T1000 (cell line): ENCODE measurements around the gene FTO.
"Not testable (repeated sequence)": the region's sequence is repeated elsewhere in the genome, so short reads cannot be mapped to it uniquely, and the experiment has no call there.

Experiments
- DNase-seq: peaks from one replicate; lab custom pipeline; 2025; ENCODE audit warnings: mixed read lengths; lab: John Stamatoyannopoulos, UW

FTO gene

GRCh38 chr16:53703590-53704444 lies at the start of gene FTO, which contains the start of gene RPGRIP1L:
TSS of gene FTO (plus strand) at chr16:53704156.
TSS of gene RPGRIP1L (minus strand) at chr16:53703859. CDS start at chr16:53700723, 3,136 bp downstream.
- DNase-seq = peak; percentile 96

- DNase-seq = no peak
Measured at GRCh38 chr16:53654946-53655345, 49.0 kb upstream of the FTO start.

DNA sequence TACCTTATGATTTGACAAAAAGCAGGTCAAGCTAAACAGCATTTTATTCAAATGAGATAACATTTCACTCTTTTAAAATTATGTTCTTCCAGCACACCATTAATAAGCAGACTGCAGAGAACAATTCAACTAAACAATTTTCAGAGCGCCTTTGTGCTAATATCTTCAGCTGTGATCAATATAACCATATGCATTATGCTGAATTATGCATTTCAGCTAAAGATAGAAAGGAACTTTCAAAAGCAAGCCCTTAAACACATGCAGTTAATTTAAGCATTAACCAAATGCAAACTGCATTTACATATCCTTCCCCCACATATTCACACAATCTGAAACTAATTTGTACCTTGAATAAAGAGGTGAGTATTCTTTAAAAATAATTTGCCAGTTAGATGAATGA lies 41.9 kb upstream of the FTO start:
- DNase-seq = no peak

GRCh38 chr16:53664724-53665345 lies 39.1 kb upstream of the FTO start:
- no peak for DNase-seq

DNA sequence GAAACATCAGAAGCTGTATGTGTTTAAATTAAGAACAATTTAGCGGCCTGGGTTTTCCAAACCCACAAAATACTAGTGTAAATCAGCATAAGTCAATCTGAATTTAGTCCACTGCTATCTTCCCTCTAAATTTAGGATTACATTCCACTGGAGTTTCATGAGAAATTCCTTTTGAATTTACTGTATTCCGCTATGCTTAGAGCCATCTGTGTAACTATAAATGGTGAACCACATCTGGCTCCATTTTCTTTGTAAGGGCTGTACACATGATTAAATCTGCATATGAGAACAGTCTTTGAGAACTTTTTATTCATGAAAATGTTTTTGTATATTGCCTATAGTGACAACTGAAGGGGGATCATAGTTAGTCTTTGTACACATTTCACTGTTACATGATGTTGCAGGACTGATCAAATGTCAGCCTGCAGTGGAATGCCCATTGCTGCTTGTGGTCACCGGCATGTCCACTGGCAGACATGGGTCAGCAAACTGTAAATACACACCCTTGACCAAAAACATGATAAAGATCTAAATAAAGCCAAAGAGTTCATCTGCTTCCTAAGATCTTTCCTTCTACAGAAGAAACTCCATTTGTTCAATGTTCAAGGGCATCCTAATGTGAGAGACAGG lies 37.1 kb upstream of the FTO start:
- no peak for DNase-seq

GRCh38 chr16:53668869-53669268 lies 35.1 kb upstream of the FTO start:
- DNase-seq = no peak

DNA sequence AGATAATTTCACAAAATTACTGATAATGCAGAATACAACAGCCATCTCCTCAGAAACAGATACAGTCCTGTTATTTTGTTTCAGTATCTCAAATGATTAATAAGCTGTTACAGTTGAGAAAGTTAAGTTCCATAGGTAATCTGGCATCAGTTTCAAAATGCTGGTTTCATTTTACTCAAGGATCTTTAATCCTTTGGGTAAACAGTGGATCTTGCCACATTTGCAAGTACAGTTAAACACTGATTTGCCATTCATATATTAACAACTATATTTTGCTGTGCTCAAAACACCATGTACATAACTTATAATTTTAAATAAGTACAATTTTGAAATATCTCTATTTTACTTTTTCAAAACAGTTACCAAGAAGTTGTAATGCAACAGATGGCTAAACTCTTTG lies 31.5 kb upstream of the FTO start:
- DNase-seq = no peak

DNA sequence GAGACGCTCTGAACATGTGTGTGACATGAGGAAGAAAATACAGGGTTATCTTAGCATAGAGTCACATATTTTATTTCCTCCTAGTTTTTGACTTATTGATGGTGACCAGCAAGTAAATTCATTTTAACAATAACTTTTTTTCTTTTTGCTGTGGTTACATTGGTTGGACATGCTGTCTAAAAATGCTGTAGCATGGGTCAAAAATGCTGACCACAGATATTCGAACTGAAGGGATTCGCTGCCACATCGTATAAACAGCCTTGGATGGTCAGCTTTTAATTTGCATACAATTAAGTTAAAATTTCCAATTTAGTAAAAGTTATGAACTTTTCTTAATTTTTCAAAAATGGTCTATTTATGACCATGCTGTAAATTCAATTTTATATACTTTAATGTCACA lies 30.8 kb upstream of the FTO start:
- no peak for DNase-seq

GRCh38 chr16:53678155-53678554 lies 25.8 kb upstream of the FTO start:
- DNase-seq = no peak

DNA sequence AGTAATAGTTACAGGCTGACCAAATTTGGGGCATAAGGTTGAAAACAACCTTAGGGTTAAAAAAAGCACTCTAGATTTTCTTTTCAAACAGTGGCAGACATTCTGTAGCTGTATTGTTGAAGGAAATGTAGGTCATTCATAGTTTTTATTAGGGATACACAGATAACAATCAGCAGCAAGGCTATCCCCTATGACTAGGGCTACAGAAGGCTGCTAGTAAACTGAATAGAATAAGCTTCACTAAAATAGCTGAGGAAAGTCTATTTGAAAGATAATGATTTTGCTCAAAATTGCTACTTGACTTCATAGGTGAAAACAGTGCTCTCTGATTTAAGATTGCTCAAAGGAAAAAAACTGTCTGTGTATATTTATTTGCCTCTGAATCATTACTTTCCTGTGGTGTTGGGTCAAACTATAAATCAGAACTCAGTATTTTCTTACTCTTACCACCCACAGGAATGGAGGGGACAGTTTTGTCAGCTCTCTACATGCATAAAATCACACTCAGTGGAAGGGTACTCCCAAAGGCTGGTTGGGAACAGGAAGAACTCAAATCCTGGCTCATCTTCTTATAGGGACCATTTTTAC lies 25.1 kb upstream of the FTO start:
- DNase-seq = no peak

GRCh38 chr16:53680756-53681155 lies 23.2 kb upstream of the FTO start:
- DNase-seq = no peak

GRCh38 chr16:53681354-53681753 lies 22.6 kb upstream of the FTO start:
- DNase-seq = no peak

DNA sequence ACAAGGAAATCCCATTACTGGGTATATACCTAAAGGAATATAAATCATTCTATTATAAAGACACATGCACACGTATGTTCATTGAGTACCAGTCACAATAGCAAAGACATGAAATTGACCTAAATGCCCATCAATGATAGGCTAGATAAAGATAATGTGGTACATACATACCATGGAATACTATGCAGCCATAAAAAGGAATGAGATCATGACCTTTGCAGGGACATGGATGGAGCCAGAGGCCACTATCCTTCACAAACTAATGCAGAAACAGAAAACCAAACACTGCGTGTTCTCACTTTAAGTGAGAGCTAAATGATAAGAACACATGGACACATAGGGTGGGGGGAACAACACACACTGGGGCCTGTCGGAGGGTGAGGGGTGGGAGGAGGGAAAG lies 18.6 kb upstream of the FTO start:
- DNase-seq = not testable (repeated sequence)

DNA sequence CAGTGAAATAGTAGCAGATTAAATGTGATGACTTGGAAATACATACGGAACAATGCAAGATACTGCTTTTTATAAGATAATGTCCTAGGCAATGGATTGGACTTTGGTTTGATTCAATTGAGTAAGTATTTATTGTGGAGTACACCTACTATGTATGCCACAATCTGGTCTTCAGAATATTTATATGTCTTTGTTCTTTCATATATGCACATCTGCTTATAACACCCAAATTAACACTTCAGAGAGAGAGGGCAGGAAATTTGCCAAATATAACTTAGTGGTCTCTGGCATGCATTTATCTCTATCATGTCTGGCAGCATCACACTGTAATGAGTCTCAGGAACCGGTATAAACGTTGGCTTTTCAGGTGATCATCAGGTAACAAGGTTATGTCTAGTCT lies 17.2 kb upstream of the FTO start:
- no peak for DNase-seq

GRCh38 chr16:53689636-53690035 lies 14.3 kb upstream of the FTO start:
- DNase-seq = no peak

DNA sequence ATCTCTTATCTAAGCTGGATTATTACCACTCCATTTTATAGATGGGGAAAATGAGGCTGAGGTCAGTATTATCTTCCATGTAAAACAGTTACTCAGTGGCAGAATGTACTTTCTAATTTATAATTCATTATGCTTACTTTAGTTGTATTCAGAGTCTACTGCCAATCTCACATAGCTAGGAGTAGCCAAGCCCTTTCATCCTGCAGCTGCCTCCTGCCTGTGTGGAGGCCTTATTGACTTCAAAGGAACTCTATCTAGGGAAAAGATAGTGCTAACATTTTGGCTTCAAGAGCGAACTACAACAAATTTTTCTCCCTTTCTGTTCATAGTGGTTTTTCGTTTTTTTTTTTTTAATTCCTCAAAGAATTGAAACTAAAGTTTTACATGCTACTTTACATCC lies 13.2 kb upstream of the FTO start:
- no peak for DNase-seq

GRCh38 chr16:53692146-53692545 lies 11.8 kb upstream of the FTO start:
- no peak for DNase-seq

DNA sequence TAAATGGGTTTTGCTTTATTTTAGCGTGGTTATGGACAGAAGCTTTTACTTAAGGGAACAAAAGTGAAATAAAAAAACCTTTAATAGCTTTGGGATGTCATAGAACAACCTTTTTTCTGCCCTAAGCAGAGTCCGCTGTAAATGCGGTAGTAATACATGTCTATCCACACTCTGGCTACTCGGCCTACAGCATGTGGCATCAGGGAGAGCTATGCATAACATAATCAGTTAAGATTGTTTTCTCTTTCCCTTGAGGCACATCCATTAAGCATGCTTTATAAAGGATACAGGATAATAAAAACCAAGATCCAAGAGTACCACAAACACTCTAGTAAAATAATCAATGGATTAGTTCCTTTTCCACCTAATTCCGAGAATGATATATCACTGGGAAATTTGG lies 10.6 kb upstream of the FTO start:
- DNase-seq = no peak

- no peak for DNase-seq
Measured at GRCh38 chr16:53695070-53695469, 8.9 kb upstream of the FTO start.

GRCh38 chr16:53698271-53698670 lies 5.7 kb upstream of the FTO start:
- not testable (repeated sequence) for DNase-seq

GRCh38 chr16:53704445-53704813 lies 473 bp downstream of the FTO start:
- no peak for DNase-seq

GRCh38 chr16:53707671-53708070 lies 3.7 kb downstream of the FTO start:
- DNase-seq = no peak

DNA sequence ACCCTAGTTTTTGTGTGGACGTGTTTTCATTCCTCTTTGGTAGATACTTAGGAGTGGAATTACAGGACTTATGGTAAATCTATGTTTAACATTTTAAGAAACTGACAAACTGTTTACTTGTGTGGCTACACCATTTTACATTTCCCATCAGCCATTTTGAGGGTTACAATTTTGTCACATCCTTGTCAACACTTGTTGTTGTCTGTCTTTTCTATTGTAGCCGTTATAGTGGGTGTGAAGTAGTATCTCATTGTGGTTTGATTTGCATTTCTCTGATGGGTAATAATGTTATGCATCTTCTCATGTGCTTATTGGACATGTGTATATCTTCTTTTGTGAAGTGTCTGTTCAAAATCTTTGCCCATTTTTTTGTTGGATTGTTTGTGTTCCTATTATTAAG lies 4.5 kb downstream of the FTO start:
- no peak for DNase-seq
